CD4-positive, alpha-beta T cell treated with Interleukin-4 for 1 hour (primary cell): ENCODE data around the gene PPARGC1A.

Experiments
- DNase-seq, 2 donors: peaks; one replicate each; pipeline ENCODE4 v3.0.0-alpha.2; 2020 to 2022

The PPARGC1A gene

GRCh38 chr4:23889814-23890341 lies at the start of gene PPARGC1A:
PPARGC1A (minus strand) TSS chr4:23890047; CDS start chr4:23889957, 90 bp downstream.
- DNase-seq, result peak in 1 of 2 donors; percentile 12

- no peak for DNase-seq
Observed at GRCh38 chr4:23938796-23939195, 48.9 kb upstream of the PPARGC1A start.

GRCh38 chr4:23937173-23937572 lies 47.3 kb upstream of the PPARGC1A start:
- DNase-seq, result no peak

GRCh38 chr4:23934915-23935314 lies 45.1 kb upstream of the PPARGC1A start:
- no peak for DNase-seq

- DNase-seq, result no peak
Observed at GRCh38 chr4:23934223-23934622, 44.4 kb upstream of the PPARGC1A start.

- DNase-seq, result no peak
Observed at GRCh38 chr4:23932901-23933308, 43.1 kb upstream of the PPARGC1A start.

GRCh38 chr4:23932186-23932585 lies 42.3 kb upstream of the PPARGC1A start:
- DNase-seq, result no peak

GRCh38 chr4:23931489-23931830 lies 41.6 kb upstream of the PPARGC1A start:
- DNase-seq, result no peak

- no peak for DNase-seq
Observed at GRCh38 chr4:23930750-23931488, 41.1 kb upstream of the PPARGC1A start.

GRCh38 chr4:23929248-23929647 lies 39.4 kb upstream of the PPARGC1A start:
- no peak for DNase-seq

- DNase-seq, result no peak
Observed at GRCh38 chr4:23924556-23924955, 34.7 kb upstream of the PPARGC1A start.

GRCh38 chr4:23923840-23924239 lies 34.0 kb upstream of the PPARGC1A start:
- no peak for DNase-seq

- no peak for DNase-seq
Observed at GRCh38 chr4:23923141-23923540, 33.3 kb upstream of the PPARGC1A start.

- DNase-seq, result no peak
Observed at GRCh38 chr4:23922541-23923111, 32.8 kb upstream of the PPARGC1A start.

- DNase-seq, result no peak
Observed at GRCh38 chr4:23922013-23922412, 32.2 kb upstream of the PPARGC1A start.

GRCh38 chr4:23921447-23921845 lies 31.6 kb upstream of the PPARGC1A start:
- no peak for DNase-seq

GRCh38 chr4:23920716-23921446 lies 31.0 kb upstream of the PPARGC1A start:
- DNase-seq, result no peak

- no peak for DNase-seq
Observed at GRCh38 chr4:23920296-23920695, 30.4 kb upstream of the PPARGC1A start.

GRCh38 chr4:23916282-23916681 lies 26.4 kb upstream of the PPARGC1A start:
- no peak for DNase-seq

GRCh38 chr4:23915459-23916132 lies 25.7 kb upstream of the PPARGC1A start:
- DNase-seq, result no peak

- no peak for DNase-seq
Observed at GRCh38 chr4:23911675-23912455, 22.0 kb upstream of the PPARGC1A start.

GRCh38 chr4:23909671-23910070 lies 19.8 kb upstream of the PPARGC1A start:
- no peak for DNase-seq
